ENCODE data around the gene KRTAP4-7. TPM values are rescaled to one million over a fixed set of nuclear protein-coding genes. Genes with fewer than 3 reads are reported as not detected.
"Not testable (repeated sequence)": the region's sequence is repeated elsewhere in the genome, so short reads cannot be mapped to it uniquely, and the experiment has no call there.

The KRTAP4-7 gene
- total RNA-seq (2014; rRNA removed; shearing (Covaris generic)): not detected in 2 replicates
- not detected in 2 replicates for total RNA-seq (2022)
- Bru-seq, nascent RNA: not detected
- BruChase-seq, experiment 1, labeled RNA remaining after a 6-hour chase: not detected
- not detected for BruChase-seq, experiment 2, labeled RNA remaining after a 2-hour chase
- long read RNA-seq: 0 reads

DNA sequence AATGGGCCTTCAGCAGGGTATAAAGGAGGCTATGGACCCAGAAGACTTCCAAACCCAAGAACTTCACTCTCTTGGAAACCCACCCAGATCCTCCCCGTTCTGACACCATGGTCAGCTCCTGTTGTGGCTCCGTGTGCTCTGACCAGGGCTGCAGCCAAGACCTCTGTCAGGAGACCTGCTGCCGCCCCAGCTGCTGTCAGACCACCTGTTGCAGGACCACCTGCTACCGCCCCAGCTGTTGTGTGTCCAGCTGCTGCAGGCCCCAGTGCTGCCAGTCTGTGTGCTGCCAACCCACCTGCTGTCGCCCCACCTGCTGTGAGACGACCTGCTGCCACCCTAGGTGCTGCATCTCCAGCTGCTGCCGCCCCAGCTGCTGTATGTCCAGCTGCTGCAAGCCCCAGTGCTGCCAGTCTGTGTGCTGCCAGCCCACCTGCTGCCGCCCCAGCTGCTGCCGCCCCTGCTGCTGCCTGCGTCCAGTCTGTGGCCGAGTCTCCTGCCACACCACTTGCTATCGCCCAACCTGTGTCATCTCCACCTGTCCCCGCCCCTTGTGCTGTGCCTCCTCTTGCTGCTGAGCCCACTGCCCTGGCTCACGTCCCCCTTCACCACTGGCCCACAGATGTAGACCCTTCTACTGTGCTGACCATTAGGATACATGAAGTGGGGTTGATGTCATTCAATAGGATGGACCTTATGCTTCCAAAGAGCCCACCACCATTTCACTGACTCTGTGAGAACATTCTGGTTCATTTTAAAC lies at the start of gene KRTAP4-7:
Gene KRTAP4-7, plus strand, starts transcription at position 51 of the 757 bp plus-strand sequence. Its CDS starts 57 bp downstream, at position 108.
- BruUV-seq (replicated peaks); H3K4me2 ChIP-seq (ENCODE audit: low read length); POLR2A ChIA-PET; H3K4me1 ChIP-seq (ENCODE audit: insufficient read depth, low read length, poor library complexity, severe bottlenecking); H3K36me3 ChIP-seq (ENCODE audit: insufficient read depth, low read length); CTCF ChIA-PET (ENCODE audit: unreplicated experiment); H3K4me3 ChIP-seq (ENCODE audit: low read depth, low read length, poor library complexity, severe bottlenecking); intact Hi-C loops (cut with micrococcal nuclease; ENCODE audit: unreplicated experiment); H3K9me2 ChIP-seq (ENCODE audit: insufficient read depth, low read length); H3K27ac ChIP-seq (ENCODE audit: low read depth, low read length, poor library complexity, severe bottlenecking); DNase-seq (ENCODE audit: low spot score); H3K79me2 ChIP-seq (ENCODE audit: insufficient read depth, low read depth, low read length); H4K20me1 ChIP-seq (ENCODE audit: insufficient read depth, low read length); H3K9me3 ChIP-seq (ENCODE audit: low read length); H2AFZ ChIP-seq (ENCODE audit: low read length): not testable (repeated sequence)

DNA sequence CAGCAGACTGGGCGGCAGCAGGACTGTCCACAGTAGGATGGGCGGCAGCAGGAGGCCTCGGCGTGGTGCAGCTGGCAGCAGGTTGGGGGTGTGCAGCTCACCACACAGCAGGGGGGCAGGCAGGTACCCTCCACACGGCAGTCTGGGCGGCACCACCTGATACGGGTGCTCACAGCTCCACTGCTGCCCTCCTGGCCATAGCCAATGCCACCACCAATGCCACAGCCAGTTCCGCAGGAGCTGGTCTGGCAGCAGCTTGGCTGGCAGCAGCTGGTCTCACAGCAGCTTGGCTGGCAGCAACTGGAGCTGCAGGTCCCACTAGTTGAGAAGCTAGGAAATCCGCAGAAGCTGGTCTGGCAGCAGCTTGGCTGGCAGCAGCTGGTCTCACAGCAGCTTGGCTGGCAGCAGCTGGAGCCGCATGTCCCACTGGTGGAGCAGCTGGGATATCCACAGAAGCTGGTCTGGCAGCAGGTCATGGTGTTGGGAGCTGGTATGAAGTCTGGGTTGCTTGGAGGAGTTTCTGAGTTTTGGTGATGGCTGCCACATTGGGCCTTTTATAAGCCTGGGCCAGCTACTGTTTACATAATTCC lies 49.5 kb upstream of the KRTAP4-7 start, which contains the start of gene KRTAP1-3:
Gene KRTAP1-3, minus strand, starts transcription at position 529 of the 590 bp plus-strand sequence. Its CDS starts 53 bp downstream, at position 476.
- BruUV-seq (replicated peaks); H3K79me2 ChIP-seq (ENCODE audit: insufficient read depth, low read depth, low read length); H3K4me2 ChIP-seq (ENCODE audit: low read length); H3K36me3 ChIP-seq (ENCODE audit: insufficient read depth, low read length); H4K20me1 ChIP-seq (ENCODE audit: insufficient read depth, low read length); H2AFZ ChIP-seq (ENCODE audit: low read length); H3K4me3 ChIP-seq (ENCODE audit: low read depth, low read length, poor library complexity, severe bottlenecking); DNase-seq (ENCODE audit: low spot score); H3K27ac ChIP-seq (ENCODE audit: low read depth, low read length, poor library complexity, severe bottlenecking); CTCF ChIA-PET (ENCODE audit: unreplicated experiment); H3K9me3 ChIP-seq (ENCODE audit: low read length); H3K4me1 ChIP-seq (ENCODE audit: insufficient read depth, low read length, poor library complexity, severe bottlenecking); intact Hi-C loops (cut with micrococcal nuclease; ENCODE audit: unreplicated experiment); H3K9me2 ChIP-seq (ENCODE audit: insufficient read depth, low read length): not testable (repeated sequence)
- POLR2A ChIA-PET: interaction anchor here (0.7 kb wide), 1 partner anchor 443 kb away, joined by 3 read pairs; no protein-coding TSS in a partner anchor

DNA sequence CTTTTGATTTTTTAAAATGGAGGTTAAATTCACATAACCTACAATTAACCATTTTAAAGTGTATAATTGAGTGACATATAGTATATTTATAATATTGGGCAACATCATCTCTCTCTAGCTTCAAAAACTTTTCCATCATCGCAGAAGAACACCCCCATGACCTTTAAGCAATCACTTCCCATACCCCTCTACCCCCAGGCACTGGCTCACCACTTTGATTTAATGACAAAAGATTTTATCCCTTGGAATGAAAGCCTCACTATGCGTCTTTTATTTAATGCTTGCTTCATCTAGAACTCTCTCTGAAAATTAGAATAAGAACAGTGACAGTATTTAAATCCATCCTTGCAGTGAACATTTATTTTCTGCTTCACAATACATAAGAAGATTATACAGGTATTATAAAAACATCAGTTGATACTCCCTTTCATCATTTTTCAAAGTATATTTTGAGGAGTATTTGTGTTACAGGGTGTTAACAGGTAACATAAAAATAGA lies 46.0 kb upstream of the KRTAP4-7 start:
- Histone ChIP-seq H4K20me1 (ENCODE audit: insufficient read depth, low read length) (no peaks in the 10 kb centered on the region), H3K4me3 (ENCODE audit: low read depth, low read length, poor library complexity, severe bottlenecking) (no peak overlapping the region), H3K9me2 (ENCODE audit: insufficient read depth, low read length) (no peaks in the 10 kb centered on the region), H3K4me2 (ENCODE audit: low read length) (no peak overlapping the region), H3K4me1 (ENCODE audit: insufficient read depth, low read length, poor library complexity, severe bottlenecking) (no peaks in the 10 kb centered on the region), H3K27ac (ENCODE audit: low read depth, low read length, poor library complexity, severe bottlenecking) (no peak overlapping the region), H2AFZ (ENCODE audit: low read length) (no peak overlapping the region), H3K9me3 (ENCODE audit: low read length) (no peaks in the 10 kb centered on the region), H3K79me2 (ENCODE audit: insufficient read depth, low read depth, low read length) (no peaks in the 10 kb centered on the region), H3K36me3 (ENCODE audit: insufficient read depth, low read length) (no peaks in the 10 kb centered on the region)
- CTCF ChIA-PET (ENCODE audit: unreplicated experiment): no interaction called here
- no peak for TF ChIP-seq EZH2phosphoT487 (IDR thresholded peaks at IDR 0.05; ENCODE audit: borderline replicate concordance, low read depth, low read length)
- no peak for TF ChIP-seq CTCF (conservative IDR thresholded peaks at IDR 0.05; ENCODE audit: low read length)
- DNase-seq (ENCODE audit: low spot score): no peak
- intact Hi-C loops (cut with micrococcal nuclease; ENCODE audit: unreplicated experiment): no loop called here
- no TSS peak for BruUV-seq (replicated peaks)
- POLR2A ChIA-PET: no interaction called here

DNA sequence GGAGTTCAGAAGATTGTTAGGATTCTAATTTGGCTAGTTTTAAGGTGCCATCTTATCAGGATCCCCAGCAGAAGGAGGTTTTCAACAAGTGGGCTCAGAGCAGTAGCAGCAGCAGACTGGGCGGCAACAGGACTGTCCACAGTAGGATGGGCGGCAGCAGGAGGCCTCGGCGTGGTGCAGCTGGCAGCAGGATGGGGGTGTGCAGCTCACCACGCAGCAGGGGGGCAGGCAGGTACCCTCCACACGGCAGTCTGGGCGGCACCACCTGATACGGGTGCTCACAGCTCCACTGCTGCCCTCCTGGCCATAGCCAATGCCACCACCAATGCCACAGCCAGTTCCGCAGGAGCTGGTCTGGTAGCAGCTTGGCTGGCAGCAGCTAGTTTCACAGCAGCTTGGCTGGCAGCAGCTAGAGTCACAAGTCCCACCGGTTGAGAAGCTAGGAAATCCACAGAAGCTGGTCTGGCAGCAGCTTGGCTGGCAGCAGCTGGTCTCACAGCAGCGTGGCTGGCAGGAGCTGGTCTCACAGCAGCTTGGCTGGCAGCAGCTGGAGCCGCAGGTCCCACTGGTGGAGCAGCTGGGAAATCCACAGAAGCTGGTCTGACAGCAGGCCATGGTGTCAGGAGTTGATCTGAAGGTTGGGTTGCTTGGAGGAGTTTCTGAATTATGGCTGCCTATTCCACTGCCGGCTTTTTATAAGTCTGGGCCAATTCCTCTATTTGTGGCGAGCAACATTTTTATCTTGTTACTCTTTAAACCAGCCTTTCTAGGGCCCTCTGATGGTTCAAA lies 43.0 kb upstream of the KRTAP4-7 start, which contains the start of gene KRTAP1-1:
Gene KRTAP1-1, minus strand, starts transcription at position 668 of the 789 bp plus-strand sequence. Its CDS starts 53 bp downstream, at position 615.
- POLR2A ChIA-PET; H3K9me2 ChIP-seq (ENCODE audit: insufficient read depth, low read length); intact Hi-C loops (cut with micrococcal nuclease; ENCODE audit: unreplicated experiment); BruUV-seq (replicated peaks); DNase-seq (ENCODE audit: low spot score); H2AFZ ChIP-seq (ENCODE audit: low read length); H3K4me2 ChIP-seq (ENCODE audit: low read length); H3K9me3 ChIP-seq (ENCODE audit: low read length); H3K79me2 ChIP-seq (ENCODE audit: insufficient read depth, low read depth, low read length); H3K4me1 ChIP-seq (ENCODE audit: insufficient read depth, low read length, poor library complexity, severe bottlenecking); CTCF ChIA-PET (ENCODE audit: unreplicated experiment); H3K36me3 ChIP-seq (ENCODE audit: insufficient read depth, low read length); H3K4me3 ChIP-seq (ENCODE audit: low read depth, low read length, poor library complexity, severe bottlenecking); H3K27ac ChIP-seq (ENCODE audit: low read depth, low read length, poor library complexity, severe bottlenecking); H4K20me1 ChIP-seq (ENCODE audit: insufficient read depth, low read length): not testable (repeated sequence)

All from OCI-LY7 (cell line).